HepG2 (cell line): Measurements from ENCODE around the gene CARMIL3. TPM values are rescaled to one million over a fixed set of nuclear protein-coding genes. Genes with fewer than 3 reads are reported as not detected.

Source experiments
- ADNP ChIP-seq: sonication (generic); formaldehyde crosslinking; IDR thresholded peaks from 2 replicates; pipeline ENCODE4 v1.4.0; 2020; ENCODE audit warnings: missing genetic modification reagents
- DNMT3B ChIP-seq: conservative IDR thresholded peaks from 2 replicates; pipeline ENCODE4 v1.6.1; 2016; ENCODE audit warnings: missing biosample characterization, control low read depth
- HES4 ChIP-seq: sonication (generic); formaldehyde crosslinking; IDR thresholded peaks from 2 replicates; pipeline ENCODE4 v1.9.0; 2021; ENCODE audit warnings: mild to moderate bottlenecking, missing genetic modification reagents, borderline replicate concordance
- HMG20A ChIP-seq: IDR thresholded peaks from 2 replicates; pipeline ENCODE4 v1.6.1; 2016; ENCODE audit warnings: borderline replicate concordance
- NFE2L2 ChIP-seq: fragments of 150-350 bp; IDR thresholded peaks from 2 replicates; pipeline ENCODE4 v1.6.1; 2014; ENCODE audit warnings: low read length
- POLR2AphosphoS2 ChIP-seq: IDR thresholded peaks from 2 replicates; pipeline ENCODE4 v1.6.1; 2011; ENCODE audit warnings: low read depth, low read length, improper control_type of control experiment
- RORA ChIP-seq: sonication (generic); formaldehyde crosslinking; IDR thresholded peaks from 2 replicates; pipeline ENCODE4 v1.5.0; 2020; ENCODE audit warnings: mild to moderate bottlenecking, missing genetic modification reagents, moderate library complexity
- SNAPC5 ChIP-seq: sonication (generic); formaldehyde crosslinking; IDR thresholded peaks from 2 replicates; pipeline ENCODE4 v1.8.1; 2023; ENCODE audit warnings: mild to moderate bottlenecking, missing genetic modification reagents, borderline replicate concordance
- TSC22D2 ChIP-seq: sonication (generic); formaldehyde crosslinking; IDR thresholded peaks from 2 replicates; pipeline ENCODE4 v1.5.1; 2020; ENCODE audit warnings: missing genetic modification reagents, mild to moderate bottlenecking, borderline replicate concordance
- ZHX2 ChIP-seq, 2 experiments: sonication (generic) in 1 of 2; formaldehyde crosslinking in 1 of 2; IDR thresholded peaks; 2 replicates each; pipeline versions ENCODE4 v1.6.1 to v1.9.0; 2014 to 2022; ENCODE audit warnings: antibody characterized with exemption in 1 of 2, borderline replicate concordance in 1 of 2, inconsistent platforms in 1 of 2, low read depth in 1 of 2, missing genetic modification reagents in 1 of 2
- ZNF235 ChIP-seq: sonication (generic); formaldehyde crosslinking; IDR thresholded peaks from 2 replicates; pipeline ENCODE4 v1.8.1; 2023; ENCODE audit warnings: mild to moderate bottlenecking, missing genetic modification reagents, borderline replicate concordance
- ZNF24 ChIP-seq: fragments of 450-650 bp; IDR thresholded peaks from 2 replicates; pipeline ENCODE4 v1.6.1; 2017; ENCODE audit warnings: antibody characterized with exemption, mild to moderate bottlenecking
- ZNF251 ChIP-seq: sonication (generic); formaldehyde crosslinking; IDR thresholded peaks from 2 replicates; pipeline ENCODE4 v1.9.0; 2021; ENCODE audit warnings: mild to moderate bottlenecking, missing genetic modification reagents
- ZNF644 ChIP-seq: IDR thresholded peaks from 2 replicates; pipeline ENCODE4 v1.6.1; 2016; ENCODE audit warnings: low read depth
- ZNF749 ChIP-seq: sonication (generic); formaldehyde crosslinking; IDR thresholded peaks from 2 replicates; pipeline ENCODE4 v1.8.0; 2022; ENCODE audit warnings: mild to moderate bottlenecking, missing genetic modification reagents, moderate library complexity, borderline replicate concordance
- polyA plus RNA-seq, 8 experiments: library from polyadenylated mRNA; depleted of rRNA in 3 of 8; stranded (reverse) in 7 of 8; unstranded in 1 of 8; fragments of >200 nt; fragmentation: Illumina TruSeq in 4 of 8; extraction: Trizol in 4 of 8; gene quantifications; 2 replicates each; pipeline versions ENCODE4 v1.2.1 to v1.2.3, GENCODE V29; 2011 to 2016; ENCODE audit warnings: low read depth in 4 of 8, missing spikeins in 1 of 8, mixed read lengths in 1 of 8; ENCODE audit not compliant: insufficient read depth in 1 of 8
- total RNA-seq, 5 experiments: library from RNA; depleted of rRNA; stranded (reverse); fragments of >200 nt; fragmentation: Illumina TruSeq; extraction: Trizol; gene quantifications; 2 replicates each; pipeline ENCODE4 v1.2.3, GENCODE V29; 2016; ENCODE audit warnings: low read depth in 1 of 5
- TF ChIP-seq, protein P1 (sequence below): IDR thresholded peaks from 2 replicates; pipeline ENCODE4 v1.6.1; 2016; ENCODE audit warnings: low read depth
- TF ChIP-seq, protein P2 (sequence below): sonication (generic); formaldehyde crosslinking; conservative IDR thresholded peaks from 2 replicates; pipeline ENCODE4 v1.4.0; 2020; ENCODE audit warnings: missing genetic modification reagents

Gene CARMIL3
- total and polyA plus RNA-seq, 2 of the 13 experiments (the other 11 are each of a cell fraction or from before 2014, with no cell fraction given) = 0.27 to 0.55 TPM

GRCh38 chr14:24114532-24115421, 63.0 kb downstream of the CARMIL3 start, which contains the start of the genes DCAF11 and NRL (continued):
- TF ChIP-seq ZHX2 (IDR thresholded peaks at IDR 0.05; ENCODE audit: low read depth) (peak; percentile 95), ZHX2 (CRISPR knock-in tag; IDR thresholded peaks at IDR 0.05; ENCODE audit: borderline replicate concordance) (peak; percentile 63), ZNF644 (no peak), TSC22D2 (CRISPR knock-in tag) (peak; percentile 73; the same call in 1 of the 2 replicates), DNMT3B (peak; percentile 59; the same call in 1 of the 2 replicates), HMG20A (CRISPR knock-in tag) (no peak; the same call in 1 of the 2 replicates), ZNF749 (CRISPR knock-in tag) (peak; percentile 96), SNAPC5 (CRISPR knock-in tag) (peak; percentile 82; the same call in 1 of the 2 replicates), RORA (CRISPR knock-in tag) (no peak), ZNF235 (CRISPR knock-in tag) (peak; percentile 99), POLR2AphosphoS2 (peak; percentile 87; the same call in 1 of the 2 replicates), HES4 (peak; percentile 88; the same call in 1 of the 2 replicates), ZNF24 (peak; percentile 64; the same call in 1 of the 2 replicates), NFE2L2 (no peak; the same call in 1 of the 2 replicates), ZNF251 (CRISPR knock-in tag) (no peak), ADNP (no peak)
- TF ChIP-seq, protein P1, sequence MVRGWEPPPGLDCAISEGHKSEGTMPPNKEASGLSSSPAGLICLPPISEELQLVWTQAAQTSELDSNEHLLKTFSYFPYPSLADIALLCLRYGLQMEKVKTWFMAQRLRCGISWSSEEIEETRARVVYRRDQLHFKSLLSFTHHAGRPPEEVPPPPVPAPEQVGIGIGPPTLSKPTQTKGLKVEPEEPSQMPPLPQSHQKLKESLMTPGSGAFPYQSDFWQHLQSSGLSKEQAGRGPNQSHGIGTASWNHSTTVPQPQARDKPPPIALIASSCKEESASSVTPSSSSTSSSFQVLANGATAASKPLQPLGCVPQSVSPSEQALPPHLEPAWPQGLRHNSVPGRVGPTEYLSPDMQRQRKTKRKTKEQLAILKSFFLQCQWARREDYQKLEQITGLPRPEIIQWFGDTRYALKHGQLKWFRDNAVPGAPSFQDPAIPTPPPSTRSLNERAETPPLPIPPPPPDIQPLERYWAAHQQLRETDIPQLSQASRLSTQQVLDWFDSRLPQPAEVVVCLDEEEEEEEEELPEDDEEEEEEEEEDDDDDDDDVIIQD (CRISPR knock-in tag) = peak; percentile 92
- TF ChIP-seq, protein P2, sequence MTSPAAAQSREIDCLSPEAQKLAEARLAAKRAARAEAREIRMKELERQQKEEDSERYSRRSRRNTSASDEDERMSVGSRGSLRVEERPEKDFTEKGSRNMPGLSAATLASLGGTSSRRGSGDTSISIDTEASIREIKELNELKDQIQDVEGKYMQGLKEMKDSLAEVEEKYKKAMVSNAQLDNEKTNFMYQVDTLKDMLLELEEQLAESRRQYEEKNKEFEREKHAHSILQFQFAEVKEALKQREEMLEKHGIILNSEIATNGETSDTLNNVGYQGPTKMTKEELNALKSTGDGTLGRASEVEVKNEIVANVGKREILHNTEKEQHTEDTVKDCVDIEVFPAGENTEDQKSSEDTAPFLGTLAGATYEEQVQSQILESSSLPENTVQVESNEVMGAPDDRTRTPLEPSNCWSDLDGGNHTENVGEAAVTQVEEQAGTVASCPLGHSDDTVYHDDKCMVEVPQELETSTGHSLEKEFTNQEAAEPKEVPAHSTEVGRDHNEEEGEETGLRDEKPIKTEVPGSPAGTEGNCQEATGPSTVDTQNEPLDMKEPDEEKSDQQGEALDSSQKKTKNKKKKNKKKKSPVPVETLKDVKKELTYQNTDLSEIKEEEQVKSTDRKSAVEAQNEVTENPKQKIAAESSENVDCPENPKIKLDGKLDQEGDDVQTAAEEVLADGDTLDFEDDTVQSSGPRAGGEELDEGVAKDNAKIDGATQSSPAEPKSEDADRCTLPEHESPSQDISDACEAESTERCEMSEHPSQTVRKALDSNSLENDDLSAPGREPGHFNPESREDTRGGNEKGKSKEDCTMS (CRISPR knock-in tag) = no peak; the same call in 1 of the 2 replicates
